ENCODE data around the gene SH3TC1.

- TF ChIP-seq CTCF (IDR thresholded peaks at IDR 0.05) (no peak), POLR2A (IDR thresholded peaks at IDR 0.05) (no peak), EP300 (IDR thresholded peaks at IDR 0.05) (no peak)
Observed at GRCh38 chr4:8201321-8201781, 2.3 kb downstream of the SH3TC1 start.
